IPS DF 4.7 (cell line): ENCODE data around the gene BMP2K.
"Not testable (repeated sequence)": the region's sequence is repeated elsewhere in the genome, so short reads cannot be mapped to it uniquely, and the experiment has no call there.

ENCODE experiments used
- DNase-seq: peaks from one replicate; pipeline ENCODE4 v3.0.0-alpha.2; 2013; ENCODE audit warnings: low spot score; ENCODE audit errors: extremely low read depth

BMP2K gene

DNA sequence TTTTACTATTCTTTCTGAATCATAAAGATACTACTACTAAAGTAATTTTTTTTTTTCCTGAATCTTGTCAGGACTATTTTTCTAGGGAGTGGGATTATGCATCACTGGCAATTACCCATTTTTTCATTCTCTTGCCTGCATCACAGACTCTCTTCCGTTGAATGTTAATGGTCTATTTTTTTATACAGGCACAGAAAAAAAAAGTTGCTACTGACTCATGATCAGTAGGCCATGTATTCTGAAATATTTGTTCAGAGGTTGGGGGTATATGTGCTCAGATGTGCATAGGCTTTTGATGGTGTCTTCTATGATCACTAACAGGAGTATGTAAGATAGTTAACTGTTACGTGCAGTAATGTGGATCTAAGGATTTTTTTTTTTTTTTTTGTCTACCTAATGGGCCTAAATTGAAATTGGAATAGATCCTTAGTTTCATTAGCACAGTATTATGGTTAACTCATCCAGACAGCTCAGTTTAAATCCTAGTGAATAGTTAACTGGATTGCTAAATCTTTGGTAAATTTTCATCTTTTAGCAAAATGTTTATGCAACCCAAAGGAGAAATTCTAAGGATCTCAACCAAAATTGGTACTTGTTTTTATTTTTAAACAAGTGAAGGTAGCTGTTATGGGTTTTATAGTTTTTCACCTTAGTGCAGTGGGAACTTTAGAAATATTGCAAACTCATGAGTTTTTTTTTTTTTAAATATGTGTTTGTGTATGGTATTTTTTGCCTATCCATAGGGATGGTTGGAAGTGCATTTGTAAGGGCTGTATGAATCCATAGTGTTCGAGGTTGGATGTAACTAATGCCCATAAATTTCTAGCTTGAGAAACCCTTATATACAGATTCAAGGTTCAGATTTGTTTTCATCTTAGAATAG lies 12.1 kb downstream of the BMP2K start:
- DNase-seq = no peak

DNA sequence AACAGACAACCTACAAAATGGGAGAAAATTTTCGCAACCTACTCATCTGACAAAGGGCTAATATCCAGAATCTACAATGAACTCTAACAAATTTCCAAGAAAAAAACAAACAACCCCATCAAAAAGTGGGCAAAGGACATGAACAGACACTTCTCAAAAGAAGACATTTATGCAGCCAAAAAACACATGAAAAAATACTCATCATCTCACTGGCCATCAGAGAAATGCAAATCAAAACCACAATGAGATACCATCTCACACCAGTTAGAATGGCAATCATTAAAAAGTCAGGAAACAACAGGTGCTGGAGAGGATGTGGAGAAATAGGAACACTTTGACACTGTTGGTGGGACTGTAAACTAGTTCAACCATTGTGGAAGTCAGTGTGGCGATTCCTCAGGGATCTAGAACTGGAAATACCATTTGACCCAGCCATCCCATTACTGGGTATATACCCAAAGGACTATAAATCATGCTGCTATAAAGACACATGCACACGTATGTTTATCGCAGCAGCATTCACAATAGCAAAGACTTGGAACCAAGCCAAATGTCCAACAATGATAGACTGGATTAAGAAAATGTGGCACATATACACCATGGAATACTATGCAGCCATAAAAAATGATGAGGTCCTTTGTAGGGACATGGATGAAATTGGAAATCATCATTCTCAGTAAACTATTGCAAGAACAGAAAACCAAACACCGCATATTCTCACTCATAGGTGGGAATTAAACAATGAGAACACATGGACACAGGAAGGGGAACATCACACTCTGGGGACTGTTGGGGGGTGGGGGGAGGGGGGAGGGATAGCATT lies 19.7 kb downstream of the BMP2K start:
- not testable (repeated sequence) for DNase-seq

DNA sequence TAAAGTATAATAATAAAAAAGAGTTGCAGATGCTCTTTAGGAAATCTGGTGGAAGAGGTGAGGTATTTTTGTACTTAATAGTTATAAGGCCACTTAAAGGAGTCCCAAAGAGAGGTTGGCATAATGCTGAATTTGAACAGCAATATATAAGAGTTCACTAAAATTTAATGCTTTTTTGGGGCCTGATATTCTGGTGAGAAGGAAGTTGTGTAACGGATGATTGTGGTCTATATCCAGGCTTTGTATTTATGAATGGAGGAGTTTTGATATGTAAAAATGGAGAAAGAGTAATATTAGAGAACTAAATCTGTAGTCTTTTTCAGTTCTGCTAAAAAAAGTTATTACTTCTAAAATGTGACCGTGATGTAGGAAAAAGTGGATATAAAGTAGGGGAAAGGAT lies 20.4 kb downstream of the BMP2K start:
- DNase-seq = no peak

DNA sequence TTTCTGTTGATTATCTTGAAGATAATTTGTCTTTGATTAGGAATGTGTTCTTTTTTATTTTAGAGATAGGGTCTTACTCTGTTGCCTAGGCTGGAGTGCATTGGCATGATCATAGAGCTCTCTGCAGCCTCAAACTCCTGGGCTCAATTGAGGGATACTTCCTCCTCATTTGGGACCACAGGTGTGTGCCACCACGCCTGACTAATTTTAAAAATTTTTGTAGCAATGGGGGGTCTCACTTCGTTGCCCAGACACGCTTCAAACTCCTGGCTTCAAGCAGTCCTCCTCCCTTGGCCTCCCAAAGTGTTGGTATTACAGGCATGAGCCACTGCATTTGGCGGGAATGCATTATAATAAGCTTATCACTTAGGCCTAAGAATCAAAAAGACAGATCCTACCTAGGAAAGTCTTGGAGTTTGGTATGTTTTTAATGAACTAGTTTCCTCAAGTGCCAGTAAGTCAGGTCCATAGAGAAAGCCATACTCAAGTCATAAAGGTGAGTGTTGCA lies 21.7 kb downstream of the BMP2K start:
- DNase-seq = no peak

DNA sequence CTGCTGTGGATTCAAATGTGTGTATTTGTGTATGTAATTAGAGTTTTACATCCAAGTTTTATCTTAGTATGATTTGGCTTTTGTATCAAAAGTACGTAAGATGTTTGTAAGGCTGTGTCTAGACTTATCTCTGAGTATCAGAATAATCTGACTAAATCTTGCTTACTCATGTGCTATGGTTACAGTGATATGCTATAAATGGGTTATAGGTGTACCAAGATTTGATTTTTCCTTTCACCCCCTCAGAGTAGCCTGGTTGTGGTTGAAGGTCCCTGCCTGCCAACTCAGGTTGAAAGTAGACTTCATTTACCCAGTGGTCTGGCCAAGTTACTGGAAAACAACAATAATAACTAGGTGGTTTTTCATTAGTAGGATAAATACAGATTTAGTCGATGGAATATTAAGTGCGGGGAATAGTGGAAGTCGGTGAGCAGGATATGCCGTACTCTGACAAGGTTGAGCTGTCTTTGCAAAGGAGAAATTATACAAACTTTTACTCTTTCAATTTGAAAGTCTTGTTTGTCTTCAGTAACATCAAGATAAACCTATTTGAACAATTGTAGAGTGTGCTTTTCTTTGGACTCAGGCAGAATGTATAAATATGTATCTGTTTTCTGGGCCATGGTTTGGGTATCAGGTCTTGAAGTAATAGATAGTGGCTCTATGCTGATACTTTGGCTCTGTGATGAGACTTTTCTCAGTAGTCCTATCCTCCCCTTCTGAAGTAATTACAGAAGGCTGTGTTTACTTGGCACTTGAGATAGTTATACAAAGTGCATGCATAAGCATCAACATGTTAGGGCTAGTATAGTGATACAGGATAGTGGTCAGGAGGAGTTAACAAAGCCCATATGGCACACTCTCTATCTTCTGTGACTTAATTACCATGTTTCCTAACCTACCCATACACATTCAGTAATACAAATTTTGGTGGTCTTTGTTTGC lies 23.7 kb downstream of the BMP2K start:
- no peak for DNase-seq

DNA sequence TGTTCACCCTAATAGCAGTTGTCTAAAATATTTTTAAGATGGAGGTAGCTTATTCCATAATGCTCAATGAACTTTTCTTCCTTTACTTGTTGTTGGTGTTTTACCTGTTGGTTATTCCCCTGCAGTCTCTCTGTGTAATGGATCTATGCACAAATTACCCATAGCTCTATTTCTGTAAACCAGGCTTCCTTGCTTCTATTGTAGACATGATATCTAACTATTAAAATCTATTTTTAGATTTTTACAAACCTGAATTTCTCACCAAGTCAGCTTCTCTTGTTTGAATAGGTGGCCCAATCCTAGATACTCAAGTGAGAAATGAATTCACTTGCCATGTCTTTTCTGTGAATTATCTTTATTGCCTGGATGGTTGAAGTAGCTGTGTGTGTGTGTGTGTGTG lies 24.8 kb downstream of the BMP2K start:
- no peak for DNase-seq

DNA sequence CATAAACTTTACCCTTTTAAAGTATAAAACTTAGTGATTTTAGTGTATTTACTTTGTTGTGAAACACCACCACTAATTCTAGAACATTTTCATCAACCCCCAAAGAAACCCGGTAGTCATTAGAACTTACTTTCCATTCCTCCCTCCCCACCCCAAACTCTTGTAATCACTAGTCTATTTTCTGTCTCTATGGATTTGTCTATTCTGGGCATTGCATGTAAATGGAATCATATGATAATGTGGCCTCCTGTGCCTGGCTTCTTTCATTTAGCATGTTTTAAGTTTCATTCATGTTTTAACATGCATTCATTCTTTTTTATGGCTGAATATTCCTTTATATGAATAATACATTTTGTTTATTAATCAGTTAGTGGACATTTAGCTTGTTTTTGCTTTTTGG lies 27.8 kb downstream of the BMP2K start:
- DNase-seq = no peak

DNA sequence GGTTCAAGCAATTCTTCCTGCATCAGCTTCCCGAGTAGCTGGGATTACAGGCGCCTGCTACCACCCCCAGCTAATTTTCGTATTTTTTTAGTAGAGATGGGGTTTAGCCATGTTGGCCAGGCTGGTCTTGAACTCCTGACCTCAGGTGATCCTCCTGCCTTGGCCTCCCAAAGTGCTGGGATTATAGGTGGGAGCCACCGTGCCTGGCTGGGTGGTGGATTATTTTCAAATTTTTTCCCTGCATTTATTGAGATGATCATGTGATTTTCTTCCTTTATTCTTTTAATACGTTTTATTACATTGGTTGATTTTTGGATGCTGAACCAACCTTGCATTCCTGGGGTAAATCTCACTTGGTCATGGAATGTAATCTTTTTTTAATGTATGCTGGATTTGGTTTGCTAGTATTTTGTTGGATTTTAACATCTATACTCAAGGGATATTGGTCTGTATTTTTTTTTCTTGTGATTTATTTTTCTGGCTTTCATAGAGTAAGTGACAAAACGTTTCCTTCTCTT lies 30.9 kb downstream of the BMP2K start:
- no peak for DNase-seq

DNA sequence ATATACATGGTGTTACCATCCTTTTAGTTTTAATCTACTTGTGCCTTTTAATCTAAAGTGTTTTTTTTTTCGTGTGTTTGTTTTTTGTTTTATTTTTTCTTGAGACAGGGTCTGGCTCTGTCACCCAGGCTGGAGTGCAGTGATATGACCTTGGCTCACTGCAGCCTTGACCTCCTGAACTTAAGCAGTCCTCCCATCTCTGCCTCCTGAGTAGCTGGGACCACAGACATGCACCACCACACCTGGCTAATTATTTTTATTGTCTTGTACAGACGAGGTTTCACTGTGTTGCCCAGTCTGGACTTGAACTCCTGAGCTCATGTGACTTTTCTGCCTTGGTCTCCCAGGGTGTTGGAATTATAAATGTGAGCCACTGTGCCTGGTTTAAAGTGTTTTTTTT lies 33.1 kb downstream of the BMP2K start:
- DNase-seq = no peak

DNA sequence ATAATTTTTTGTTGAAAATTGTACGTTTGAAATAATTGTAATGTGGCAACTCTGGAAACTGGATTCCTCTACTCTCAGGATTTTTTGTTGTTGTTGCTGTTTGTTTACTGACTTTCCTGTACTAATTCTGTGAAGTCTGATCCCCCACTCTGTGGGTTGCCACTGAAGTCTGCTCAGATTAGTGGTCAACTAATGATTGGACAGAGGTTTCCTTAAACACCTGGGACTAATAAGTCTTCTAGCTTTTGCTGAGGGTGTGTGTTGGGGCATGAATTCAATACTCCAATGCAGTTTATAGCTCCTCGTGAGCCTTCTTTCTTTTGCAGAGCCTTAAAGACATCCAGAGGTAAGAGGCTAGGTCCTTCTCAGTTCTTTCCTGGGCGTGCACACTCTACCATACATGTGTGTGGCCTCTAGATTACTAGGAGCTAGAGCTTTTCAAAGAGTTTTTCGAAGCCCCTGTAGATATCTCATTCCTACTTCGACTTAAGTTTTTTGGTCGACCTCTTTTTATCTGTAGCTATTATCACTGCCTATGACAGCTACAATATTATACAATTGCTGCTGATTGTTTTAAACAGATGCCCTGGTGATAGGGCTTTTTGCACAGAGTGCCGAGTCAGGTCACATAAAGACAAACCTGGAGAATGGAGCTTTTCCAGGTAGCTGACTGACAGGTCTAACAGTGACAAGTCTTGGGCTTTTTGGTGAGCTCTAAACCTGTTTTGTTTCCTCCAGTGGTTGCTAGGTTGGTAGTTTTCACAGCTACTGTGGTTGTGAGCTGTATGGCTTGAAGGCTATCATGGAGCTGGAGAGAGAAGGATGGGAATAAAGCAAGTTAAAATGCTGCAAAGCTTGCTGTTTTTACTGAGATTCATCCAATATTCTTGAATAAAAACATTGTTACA lies 34.0 kb downstream of the BMP2K start:
- no peak for DNase-seq

DNA sequence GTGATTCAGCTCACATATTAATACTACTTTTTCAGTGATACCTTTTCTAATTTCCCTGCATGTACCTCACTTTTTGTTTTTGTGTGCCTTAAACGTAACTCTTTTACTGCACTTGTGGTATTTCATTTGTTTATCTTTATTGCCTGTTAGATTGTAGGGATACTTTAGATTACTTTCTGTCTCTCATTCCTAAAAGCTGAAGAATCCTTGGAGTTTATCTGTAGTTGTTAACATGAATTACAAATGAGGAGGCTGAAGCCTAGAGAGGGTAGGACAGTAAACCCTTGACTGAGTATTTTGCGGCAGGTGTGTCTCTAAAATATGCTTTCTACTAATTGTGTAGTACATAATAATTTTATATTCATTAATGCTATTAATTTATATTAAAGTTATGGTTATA lies 34.9 kb downstream of the BMP2K start:
- no peak for DNase-seq

DNA sequence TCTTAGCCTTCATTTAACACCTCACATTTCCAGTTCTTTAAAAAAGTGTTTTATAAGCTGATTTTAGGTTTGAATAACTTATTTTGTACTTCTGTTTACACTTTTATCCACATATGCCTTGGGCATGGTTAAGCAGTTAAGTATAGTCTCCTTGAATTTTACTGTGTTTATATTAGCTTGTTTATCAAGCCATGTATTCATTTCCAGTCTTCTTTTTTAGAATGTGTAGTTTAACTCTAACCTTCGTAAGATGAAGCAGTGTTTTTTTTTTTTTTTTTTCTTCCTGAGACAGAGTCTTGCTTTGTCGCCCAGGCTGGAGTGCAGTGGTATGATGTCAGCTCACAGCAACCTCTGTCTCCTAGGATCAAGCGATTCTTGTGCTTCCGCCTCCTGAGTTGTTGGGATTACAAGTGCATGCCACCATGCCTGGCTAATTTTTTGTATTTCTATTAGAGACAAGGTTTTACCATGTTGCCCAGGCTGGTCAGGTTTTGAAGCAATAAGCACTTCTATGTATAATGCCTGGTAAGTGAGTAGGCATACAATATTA lies 42.5 kb downstream of the BMP2K start:
- DNase-seq = no peak

DNA sequence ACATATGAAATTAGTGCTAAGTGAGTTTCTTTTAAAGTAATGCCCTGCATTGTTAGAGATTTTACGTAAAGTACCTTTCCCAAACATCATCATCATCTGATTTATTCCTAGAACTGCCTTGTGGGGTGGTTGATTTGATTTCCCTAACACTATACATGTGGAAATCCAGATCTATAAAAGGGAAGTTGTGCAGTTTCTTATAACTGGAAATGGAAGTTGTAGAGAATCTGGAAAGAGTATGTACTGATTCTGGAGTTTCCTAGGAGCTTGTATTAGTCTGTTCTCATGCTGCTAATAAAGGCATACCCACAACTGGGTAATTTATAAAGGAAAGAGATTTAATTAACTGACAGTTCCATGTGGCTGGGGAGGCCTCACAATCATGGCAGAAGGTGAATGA lies 47.9 kb downstream of the BMP2K start:
- DNase-seq = no peak

DNA sequence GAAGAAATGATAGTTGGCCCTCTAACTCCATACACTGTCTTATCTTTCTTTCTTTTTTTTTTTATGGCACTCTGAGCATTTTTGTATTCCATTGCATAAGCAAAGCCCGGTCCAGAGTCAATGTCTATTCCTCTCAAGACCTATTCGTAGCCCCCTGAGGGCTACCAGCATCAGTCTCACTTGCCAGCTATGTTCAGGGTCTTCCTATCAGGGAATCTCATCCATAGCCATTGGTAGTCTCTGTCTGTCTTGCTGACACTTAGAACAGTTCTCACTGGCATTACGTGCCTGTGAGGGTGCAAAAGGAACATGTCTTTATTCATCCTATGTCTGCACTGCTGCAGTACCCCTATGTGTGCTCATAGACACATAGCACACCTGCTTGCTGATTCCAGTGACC lies 51.0 kb downstream of the BMP2K start:
- DNase-seq = no peak

DNA sequence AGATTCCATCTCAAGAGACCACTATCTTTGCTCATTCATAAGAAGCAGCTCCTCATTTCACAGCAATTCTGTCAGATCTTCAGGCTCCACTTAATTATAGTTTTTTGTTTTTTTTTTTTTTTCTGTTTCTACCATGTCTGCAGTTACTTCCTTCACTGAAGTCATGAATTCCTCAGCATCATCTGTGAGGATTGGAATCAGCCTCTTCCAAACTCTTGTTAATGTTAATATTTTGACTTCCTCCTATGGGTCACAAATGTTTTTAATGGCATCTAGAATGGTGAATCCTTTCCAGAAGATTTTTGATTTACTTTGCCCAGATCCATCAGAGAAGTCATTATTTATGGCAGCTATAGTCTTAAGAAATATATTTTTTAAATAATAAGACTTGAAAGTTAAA lies 53.1 kb downstream of the BMP2K start:
- no peak for DNase-seq

DNA sequence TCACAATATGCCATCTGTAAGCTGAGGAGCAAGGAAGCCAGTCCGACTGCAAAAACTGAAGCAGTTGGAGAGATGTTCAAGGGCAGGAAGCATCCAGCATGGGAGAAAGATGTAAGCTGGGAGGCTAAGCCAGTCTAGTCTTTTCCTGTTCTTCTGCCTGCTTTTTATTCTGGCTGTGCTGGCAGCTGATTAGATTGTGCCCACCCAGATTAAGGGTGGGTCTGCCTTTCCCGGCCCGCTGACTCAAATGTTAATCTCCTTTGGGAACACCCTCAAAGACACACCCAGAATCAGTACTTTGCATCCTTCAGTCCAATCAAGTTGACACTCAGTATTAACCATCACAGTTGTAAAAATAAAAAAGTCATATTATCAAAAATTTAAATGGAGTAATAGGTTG lies 63.5 kb downstream of the BMP2K start:
- DNase-seq = not testable (repeated sequence)

DNA sequence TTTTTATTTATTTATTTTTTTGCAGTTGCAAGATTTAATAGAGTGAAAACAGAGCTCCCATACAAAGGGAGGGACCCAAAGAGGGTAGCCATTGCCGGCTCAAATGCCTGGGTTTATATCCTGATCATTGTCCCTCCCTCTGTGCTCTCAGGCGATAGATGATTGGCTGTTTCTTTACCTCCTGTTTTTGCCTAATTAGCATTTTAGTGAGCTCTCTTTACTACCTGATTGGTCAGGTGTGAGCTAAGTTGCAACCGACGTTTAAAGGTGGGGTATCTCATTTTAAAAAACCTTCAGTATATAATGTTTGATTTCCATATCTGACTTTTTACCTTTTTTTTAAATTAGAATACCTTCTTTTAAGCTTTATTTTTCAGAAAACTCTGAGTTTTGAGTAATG lies 64.1 kb downstream of the BMP2K start:
- not testable (repeated sequence) for DNase-seq

DNA sequence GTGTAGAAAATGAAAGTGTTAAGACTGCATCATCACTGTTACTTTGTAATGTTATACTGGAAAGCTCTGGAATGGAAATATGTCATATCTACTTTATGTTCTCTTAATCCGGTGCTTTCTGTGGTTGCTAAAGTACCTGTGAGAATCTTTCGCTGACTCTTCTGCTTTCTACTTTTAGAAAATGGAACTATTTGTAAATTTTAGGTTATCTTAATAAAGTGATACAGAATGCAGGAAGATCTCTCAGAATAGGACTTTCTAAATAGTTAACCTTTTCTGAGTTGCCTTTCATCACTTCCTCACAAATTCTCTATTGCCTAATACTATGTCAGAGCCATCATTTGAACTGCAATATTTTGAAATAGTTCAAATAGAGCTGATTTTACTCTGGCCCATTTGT lies 69.3 kb downstream of the BMP2K start:
- no peak for DNase-seq

DNA sequence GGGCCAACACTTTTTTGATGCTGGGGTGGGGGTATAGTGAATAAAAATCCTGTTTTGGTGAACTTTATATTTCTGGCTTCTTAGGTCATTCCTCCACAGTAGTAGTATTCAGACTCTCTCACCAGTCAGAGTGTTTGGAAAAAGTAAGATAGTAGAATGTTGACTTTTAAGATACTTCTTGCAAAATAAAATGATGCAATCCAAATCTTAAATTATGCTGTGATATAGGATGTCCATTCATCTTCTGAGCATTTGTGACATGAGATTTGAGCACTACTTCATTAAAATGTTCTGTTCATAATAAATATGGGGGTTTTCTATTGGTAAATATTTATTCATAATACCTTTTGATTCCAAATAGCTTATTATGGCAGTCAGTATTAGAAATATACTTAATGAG lies 70.1 kb downstream of the BMP2K start:
- no peak for DNase-seq

DNA sequence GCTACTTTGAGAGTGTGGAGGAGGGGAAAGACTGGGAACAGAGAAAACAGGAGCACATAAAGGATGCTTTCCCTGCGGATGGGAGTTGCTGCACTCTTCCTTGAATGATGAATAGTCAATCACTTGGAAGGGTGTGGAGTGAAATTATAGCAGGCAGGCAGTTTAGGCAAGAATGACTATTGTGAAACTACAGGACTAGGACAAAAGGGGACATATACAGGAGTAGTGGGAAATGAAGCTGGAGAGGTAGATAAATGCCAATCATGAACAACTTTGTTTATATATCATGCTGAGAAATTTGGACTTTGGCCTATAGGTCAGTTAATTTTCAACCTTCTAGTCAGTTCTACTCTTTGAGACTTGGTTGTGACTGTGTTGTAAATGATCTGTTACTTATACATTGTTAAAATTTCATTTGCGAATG lies 86.2 kb downstream of the BMP2K start:
- no peak for DNase-seq
